Aorta (tissue), 5 donors: ENCODE measurements around the gene PTPRK. TPM values are rescaled to one million over a fixed set of nuclear protein-coding genes. Genes with fewer than 3 reads are reported as not detected.

Source experiments
- ATAC-seq: fragments of 200-7000 bp; cut with Tn5 transposase; one replicate; pipeline ENCODE4 v1.9.1; 2022; ENCODE audit warnings: moderate library complexity; ENCODE audit not compliant: low FRiP score
- DNase-seq, 2 donors: peaks; one replicate each; pipeline ENCODE4 v3.0.0-alpha.2; 2020
- H3K27ac ChIP-seq, 2 donors: one replicate each; pipeline ENCODE4 v1.5.1; 2013; ENCODE audit warnings: low read length in 2 of 2, mild to moderate bottlenecking in 2 of 2, moderate library complexity in 2 of 2, control low read depth in 1 of 2, inconsistent platforms in 1 of 2, low read depth in 1 of 2
- H3K27me3 ChIP-seq, 2 donors: one replicate each; pipeline ENCODE4 v1.6.1; 2013; ENCODE audit warnings: control low read depth in 1 of 2, low read length in 1 of 2, mild to moderate bottlenecking in 1 of 2, moderate library complexity in 1 of 2; ENCODE audit not compliant: insufficient read depth in 2 of 2, control insufficient read depth in 1 of 2
- H3K36me3 ChIP-seq, 2 donors: one replicate each; pipeline ENCODE4 v1.6.1; 2013; ENCODE audit warnings: control low read depth in 1 of 2, low read length in 1 of 2, mild to moderate bottlenecking in 1 of 2; ENCODE audit not compliant: insufficient read depth in 2 of 2, control insufficient read depth in 1 of 2
- H3K4me1 ChIP-seq, 2 donors: one replicate each; pipeline ENCODE4 v1.6.1; 2013; ENCODE audit warnings: low read length in 2 of 2, control low read depth in 1 of 2, mild to moderate bottlenecking in 1 of 2, moderate library complexity in 1 of 2; ENCODE audit not compliant: insufficient read depth in 2 of 2, control insufficient read depth in 1 of 2
- H3K4me3 ChIP-seq, 2 donors: one replicate each; pipeline ENCODE4 v1.5.1; 2013; ENCODE audit warnings: low read length in 2 of 2, control low read depth in 1 of 2, mild to moderate bottlenecking in 1 of 2
- H3K9me3 ChIP-seq: one replicate; pipeline ENCODE4 v1.6.1; 2013; ENCODE audit warnings: mild to moderate bottlenecking, low read length; ENCODE audit not compliant: control insufficient read depth
- WGBS, 2 donors: extraction: QIAGEN DNeasy Blood & Tissue Kit; methylation state at CpG; one replicate each; pipeline ENCODE4 v1.1.7; 2013; 5-methylcytosine and 5-hydroxymethylcytosine counted together
- intact Hi-C, 2 donors: fragments of 100-400 bp; cut with DNase I; formaldehyde crosslinking; loops; one replicate each; pipeline versions ENCODE4 v1.14.2 to v1.15.0; 2022
- polyA plus RNA-seq, 2 donors: library from polyadenylated mRNA; stranded (reverse); fragments of 200-250 nt; gene quantifications; one replicate each; pipeline ENCODE4 v1.2.3, GENCODE V29; 2013
- total RNA-seq, 2 donors: library from RNA; stranded (reverse); fragmentation: NEBNext Ultra II Directional; extraction: Animal tissue kit (Norgen Biotek cat#: 25700); gene quantifications; one replicate each; pipeline ENCODE4 v1.2.1, GENCODE V29; 2021
- donor health status: healthy with polysubstance abuse.
- donor health status: Bipolar disorder and iron deficiency.
- donor health status: DM: no; HTN: no; CAD: no.
- donor health status: DM: no; HTN: no; CAD: no.
- donor health status: DM: yes; HTN: yes; CAD: no.

PTPRK gene
- total and polyA plus RNA-seq, 4 donors = 3.9 to 50.6 (median 24.9) TPM

DNA sequence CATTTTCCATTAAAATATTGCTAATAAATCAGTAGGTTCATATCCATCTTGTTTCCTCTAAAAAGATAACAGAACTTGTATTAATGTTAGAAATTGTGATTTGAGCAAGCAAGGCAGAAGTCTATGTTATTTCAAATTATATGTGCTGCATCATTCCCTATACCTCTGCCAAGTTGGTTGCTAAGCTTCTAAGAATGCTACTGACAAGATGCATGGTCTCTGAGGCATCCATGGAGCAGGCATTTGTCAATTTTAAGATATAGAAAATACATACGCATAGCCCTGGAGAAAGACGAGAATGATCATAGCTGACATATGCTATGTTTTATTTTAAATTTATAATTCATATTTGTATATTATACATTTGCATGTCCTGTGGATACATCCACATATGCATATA, 451.2 kb downstream of the PTPRK start:
- Histone ChIP-seq H3K4me3 (no peak overlapping the region), H3K27me3 (no peaks in the 10 kb centered on the region), H3K36me3 (no peaks in the 10 kb centered on the region), H3K4me1 (no peaks in the 10 kb centered on the region), H3K27ac (no peak overlapping the region), H3K9me3 (no peaks in the 10 kb centered on the region)
- ATAC-seq = no peak
- intact Hi-C loops = no loop called here
- DNase-seq = no peak
- 93 to 94% methylated on average over 2 of the region's 2 CpGs for WGBS, 2 donors

GRCh38 chr6:128068119-128068479, 452.3 kb downstream of the PTPRK start:
- Histone ChIP-seq H3K4me3 (no peak overlapping the region), H3K36me3 (no peaks in the 10 kb centered on the region), H3K27me3 (no peaks in the 10 kb centered on the region), H3K9me3 (no peaks in the 10 kb centered on the region), H3K4me1 (no peaks in the 10 kb centered on the region), H3K27ac (no peak overlapping the region)
- ATAC-seq = no peak
- intact Hi-C loops = no loop called here
- no peak for DNase-seq
- 92 to 96% methylated on average over 5 of the region's 5 CpGs for WGBS, 2 donors

- WGBS, 2 donors = 93 to 94% methylated on average over 11 of the region's 11 CpGs
- DNase-seq = no peak
- H3K4me3 ChIP-seq = no peak overlapping the region
- intact Hi-C loops = no loop called here
- H3K36me3 ChIP-seq = no peaks in the 10 kb centered on the region
- H3K27me3 ChIP-seq = no peaks in the 10 kb centered on the region
- H3K9me3 ChIP-seq = no peaks in the 10 kb centered on the region
- H3K4me1 ChIP-seq = no peaks in the 10 kb centered on the region
- no peak overlapping the region for H3K27ac ChIP-seq
- ATAC-seq = no peak
Measured at GRCh38 chr6:128067446-128068118, 452.8 kb downstream of the PTPRK start.

DNA sequence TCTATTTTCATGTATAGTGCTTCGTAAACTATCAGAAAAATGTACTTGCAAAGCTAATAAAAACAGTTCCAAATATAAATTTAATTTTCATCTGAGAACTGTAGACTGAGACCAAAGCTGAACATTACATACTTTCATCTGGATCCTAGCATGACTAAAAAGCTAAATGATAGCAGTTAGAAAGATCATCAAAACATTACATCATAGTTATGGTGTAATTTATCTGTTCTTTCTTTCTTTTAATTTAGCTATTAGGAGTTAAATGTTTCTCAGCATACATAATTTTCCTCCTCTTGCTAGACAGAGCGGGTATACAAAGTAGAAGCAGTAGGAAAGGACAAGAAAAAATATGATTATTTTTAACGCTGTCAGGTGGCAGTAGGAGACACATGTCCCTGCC, 455.3 kb downstream of the PTPRK start:
- H3K4me1 ChIP-seq = no peaks in the 10 kb centered on the region
- DNase-seq (no peak), ATAC-seq (no peak)
- H3K9me3 ChIP-seq = no peaks in the 10 kb centered on the region
- H3K4me3 ChIP-seq = no peak overlapping the region
- H3K27me3 ChIP-seq = no peaks in the 10 kb centered on the region
- no peak overlapping the region for H3K27ac ChIP-seq
- WGBS, 2 donors = 90% methylated on average over 3 of the region's 3 CpGs
- intact Hi-C loops = no loop called here
- H3K36me3 ChIP-seq = no peaks in the 10 kb centered on the region

GRCh38 chr6:128064540-128064895, 455.9 kb downstream of the PTPRK start:
- no peak overlapping the region for H3K4me3 ChIP-seq
- no peaks in the 10 kb centered on the region for H3K4me1 ChIP-seq
- ATAC-seq = no peak
- no peak overlapping the region for H3K27ac ChIP-seq
- no peaks in the 10 kb centered on the region for H3K9me3 ChIP-seq
- no peaks in the 10 kb centered on the region for H3K27me3 ChIP-seq
- intact Hi-C loops = no loop called here
- no peak for DNase-seq
- no peaks in the 10 kb centered on the region for H3K36me3 ChIP-seq
- WGBS, 2 donors = 94 to 98% methylated on average over 2 of the region's 2 CpGs

DNA sequence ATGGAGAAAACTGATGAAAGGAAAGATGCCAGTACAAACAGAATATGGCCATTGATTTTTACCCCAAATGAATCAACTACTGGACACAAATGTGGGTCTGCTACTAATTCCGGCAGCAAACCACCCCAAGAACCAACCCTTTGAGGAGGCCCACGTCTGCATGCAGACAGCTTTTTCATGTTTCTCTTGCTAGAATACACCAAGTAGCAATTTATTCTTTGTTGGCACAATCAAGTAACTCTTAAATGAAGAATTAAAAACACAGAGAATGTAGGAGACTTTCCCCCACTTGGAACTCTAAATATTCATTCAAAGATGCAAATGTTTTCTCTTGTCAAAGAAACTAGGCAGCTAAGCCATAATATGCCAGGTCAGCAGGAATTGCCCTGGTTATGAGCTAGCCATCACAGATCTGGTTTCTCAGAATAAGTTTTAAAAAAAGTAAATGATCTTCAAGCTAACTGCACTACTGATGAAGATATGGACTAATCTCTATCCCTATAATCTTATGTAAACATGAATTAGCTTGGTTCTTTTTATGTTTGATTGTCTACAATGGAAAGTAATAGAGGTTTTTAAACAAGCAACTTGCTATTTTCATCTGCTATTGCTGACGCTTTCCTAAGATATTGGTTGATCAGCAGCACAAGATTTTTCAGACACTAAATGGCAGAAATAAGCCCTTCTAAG, 456.4 kb downstream of the PTPRK start:
- H3K27ac ChIP-seq = no peak overlapping the region
- H3K27me3 ChIP-seq = no peaks in the 10 kb centered on the region
- no peaks in the 10 kb centered on the region for H3K9me3 ChIP-seq
- intact Hi-C loops = no loop called here
- no peaks in the 10 kb centered on the region for H3K36me3 ChIP-seq
- WGBS, 2 donors = 80 to 86% methylated on average over 3 of the region's 3 CpGs
- no peak overlapping the region for H3K4me3 ChIP-seq
- ATAC-seq (no peak), DNase-seq (no peak)
- H3K4me1 ChIP-seq = no peaks in the 10 kb centered on the region

- no peak overlapping the region for H3K4me3 ChIP-seq
- H3K27ac ChIP-seq = no peak overlapping the region
- no peaks in the 10 kb centered on the region for H3K27me3 ChIP-seq
- no peaks in the 10 kb centered on the region for H3K36me3 ChIP-seq
- 94% methylated on average over 5 of the region's 5 CpGs for WGBS, 2 donors
- intact Hi-C loops = no loop called here
- no peak for DNase-seq
- ATAC-seq = no peak
- H3K9me3 ChIP-seq = no peaks in the 10 kb centered on the region
- no peaks in the 10 kb centered on the region for H3K4me1 ChIP-seq
Measured at GRCh38 chr6:128062882-128063603, 457.4 kb downstream of the PTPRK start.

DNA sequence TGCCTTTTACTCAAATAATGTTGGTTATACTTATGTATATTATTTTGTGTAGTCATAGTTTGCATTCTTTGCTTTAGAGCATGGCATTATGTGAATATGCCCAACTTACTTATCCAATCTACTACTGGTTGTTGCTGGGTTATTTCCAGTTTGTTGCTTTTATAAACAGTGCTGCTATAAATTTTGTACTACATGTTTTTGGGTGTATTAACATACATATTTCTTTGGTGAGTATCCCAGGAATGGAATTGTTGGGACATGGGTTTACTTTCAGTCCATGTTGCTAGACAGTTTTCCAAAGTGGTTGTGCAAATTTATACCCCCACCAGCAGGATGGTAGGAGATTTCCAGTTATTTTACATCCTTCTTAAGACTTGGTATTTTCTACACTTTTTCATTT, 462.5 kb downstream of the PTPRK start:
- no peak overlapping the region for H3K4me3 ChIP-seq
- no peaks in the 10 kb centered on the region for H3K36me3 ChIP-seq
- H3K27me3 ChIP-seq = no peaks in the 10 kb centered on the region
- no peak overlapping the region for H3K27ac ChIP-seq
- DNase-seq (no peak), ATAC-seq (no peak)
- H3K9me3 ChIP-seq = no peaks in the 10 kb centered on the region
- intact Hi-C loops = no loop called here
- no peaks in the 10 kb centered on the region for H3K4me1 ChIP-seq

DNA sequence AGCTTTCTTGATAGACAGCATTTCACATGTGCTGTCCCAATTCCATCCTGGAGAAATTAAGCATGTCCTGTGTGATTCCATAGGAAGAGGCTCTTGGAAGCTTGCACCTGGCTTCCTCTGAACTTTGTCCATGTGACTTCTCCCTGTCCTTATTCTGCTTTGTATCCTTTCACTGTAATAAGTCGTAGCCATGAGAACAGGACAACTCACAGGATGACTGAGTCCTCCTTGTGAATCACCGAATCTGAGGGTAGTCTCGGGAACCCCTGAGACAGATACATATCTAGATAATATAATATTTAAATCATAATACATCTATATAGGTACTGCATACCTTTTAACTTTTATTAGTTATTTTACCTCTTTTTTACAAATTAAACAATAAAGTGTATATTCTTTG, 462.9 kb downstream of the PTPRK start:
- 94 to 96% methylated on average over 3 of the region's 3 CpGs for WGBS, 2 donors
- DNase-seq = no peak
- Histone ChIP-seq H3K4me3 (no peak overlapping the region), H3K27me3 (no peaks in the 10 kb centered on the region), H3K27ac (no peak overlapping the region), H3K9me3 (no peaks in the 10 kb centered on the region), H3K4me1 (no peaks in the 10 kb centered on the region), H3K36me3 (no peaks in the 10 kb centered on the region)
- intact Hi-C loops = no loop called here
- no peak for ATAC-seq
